AG04450 (cell line): ENCODE data around the gene ERN1. TPM values are rescaled to one million over a fixed set of nuclear protein-coding genes. Genes with fewer than 3 reads are reported as not detected.

Experiments used
- CTCF ChIA-PET: fragments of 300-600, 350-600 bp; formaldehyde crosslinking; extraction: SDS; loops from one replicate; lab custom pipeline; 2022; ENCODE audit warnings: antibody characterized with exemption, inconsistent platforms; lab: Charles Lee
- POLR2A ChIA-PET: fragments of 350-600 bp; formaldehyde crosslinking; extraction: SDS; loops from one replicate; lab custom pipeline; 2021; ENCODE audit warnings: antibody characterized with exemption, inconsistent platforms; lab: Yijun Ruan, JAX
- DNase-seq: peaks from one replicate; pipeline ENCODE4 v3.0.0-alpha.2; 2011; ENCODE audit warnings: low read depth, low spot score
- H3K27ac ChIP-seq: one replicate; pipeline ENCODE4 v1.5.1; 2012; ENCODE audit warnings: low read depth, low read length, control low read depth
- H3K27me3 ChIP-seq: one replicate; pipeline ENCODE4 v1.6.0; 2012; ENCODE audit warnings: low read length; ENCODE audit not compliant: control insufficient read depth, insufficient read depth
- H3K4me3 ChIP-seq: 2 replicates; pipeline ENCODE4 v1.5.1; 2011; ENCODE audit warnings: mild to moderate bottlenecking, low read depth, low read length, control low read depth
- H3K9me3 ChIP-seq: 2 replicates; pipeline ENCODE4 v1.5.1; 2012; ENCODE audit warnings: low read length; ENCODE audit not compliant: control insufficient read depth, insufficient read depth
- polyA plus RNA-seq: library from polyadenylated mRNA; depleted of rRNA; stranded (reverse); fragments of >200 nt; gene quantifications from 2 replicates; pipeline ENCODE4 v1.2.3, GENCODE V29; 2011
- TF ChIP-seq, protein P1 (sequence below): IDR thresholded peaks from 2 replicates; pipeline ENCODE4 v1.5.1; 2011; ENCODE audit warnings: low read depth, low read length, control low read depth, inconsistent platforms

Gene ERN1
- polyA plus RNA-seq, 1 experiment, result 4.7 TPM

DNA sequence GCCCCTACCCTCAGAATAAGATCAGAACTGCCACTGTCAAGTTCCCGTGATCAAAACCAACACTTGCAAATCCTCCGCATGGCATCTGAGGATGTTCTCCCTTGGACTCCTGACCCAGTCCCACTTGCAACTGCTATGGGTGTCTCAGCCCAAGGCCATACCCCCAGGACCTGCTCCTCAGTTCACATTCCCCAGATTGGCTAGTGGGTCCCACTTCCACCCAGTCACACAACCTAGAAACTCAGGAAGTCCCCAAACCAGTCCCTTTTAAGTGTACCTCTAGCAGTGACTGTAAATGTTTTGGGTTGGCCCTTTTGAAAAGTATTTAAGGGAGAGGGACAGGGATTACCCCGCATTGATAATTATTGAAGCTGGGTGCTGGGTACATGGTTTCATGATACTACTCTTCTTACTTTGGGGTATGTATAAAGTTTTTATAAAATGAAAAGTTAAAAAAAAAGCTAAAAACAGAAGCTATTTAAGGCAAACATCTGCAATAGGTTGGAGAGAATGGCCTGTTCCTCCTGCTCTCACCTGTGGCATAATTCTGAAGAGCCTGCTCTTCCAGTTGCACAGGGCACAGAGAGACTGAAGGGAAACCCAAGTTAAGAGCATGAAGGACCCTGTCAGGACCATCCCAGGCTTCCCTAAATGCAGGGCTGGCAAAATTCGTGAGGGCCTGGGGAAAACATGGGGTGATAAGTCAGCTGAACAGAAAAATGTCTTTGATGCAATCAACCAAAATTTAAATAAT is 42.5 kb downstream of the ERN1 start:
- ChIA-PET CTCF (interaction anchor here (0.6 to 1.4 kb wide), 3 partner anchors 24 to 46 kb away, joined by 3 to 7 read pairs (median 4); no protein-coding TSS in a partner anchor), POLR2A (no interaction called here)
- Histone ChIP-seq H3K9me3 (no peaks in the 10 kb centered on the region), H3K4me3 (no peak overlapping the region), H3K27me3 (no peaks in the 10 kb centered on the region), H3K27ac (no peak overlapping the region)
- DNase-seq, result no peak
- TF ChIP-seq, protein P1, sequence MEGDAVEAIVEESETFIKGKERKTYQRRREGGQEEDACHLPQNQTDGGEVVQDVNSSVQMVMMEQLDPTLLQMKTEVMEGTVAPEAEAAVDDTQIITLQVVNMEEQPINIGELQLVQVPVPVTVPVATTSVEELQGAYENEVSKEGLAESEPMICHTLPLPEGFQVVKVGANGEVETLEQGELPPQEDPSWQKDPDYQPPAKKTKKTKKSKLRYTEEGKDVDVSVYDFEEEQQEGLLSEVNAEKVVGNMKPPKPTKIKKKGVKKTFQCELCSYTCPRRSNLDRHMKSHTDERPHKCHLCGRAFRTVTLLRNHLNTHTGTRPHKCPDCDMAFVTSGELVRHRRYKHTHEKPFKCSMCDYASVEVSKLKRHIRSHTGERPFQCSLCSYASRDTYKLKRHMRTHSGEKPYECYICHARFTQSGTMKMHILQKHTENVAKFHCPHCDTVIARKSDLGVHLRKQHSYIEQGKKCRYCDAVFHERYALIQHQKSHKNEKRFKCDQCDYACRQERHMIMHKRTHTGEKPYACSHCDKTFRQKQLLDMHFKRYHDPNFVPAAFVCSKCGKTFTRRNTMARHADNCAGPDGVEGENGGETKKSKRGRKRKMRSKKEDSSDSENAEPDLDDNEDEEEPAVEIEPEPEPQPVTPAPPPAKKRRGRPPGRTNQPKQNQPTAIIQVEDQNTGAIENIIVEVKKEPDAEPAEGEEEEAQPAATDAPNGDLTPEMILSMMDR, result no peak

DNA sequence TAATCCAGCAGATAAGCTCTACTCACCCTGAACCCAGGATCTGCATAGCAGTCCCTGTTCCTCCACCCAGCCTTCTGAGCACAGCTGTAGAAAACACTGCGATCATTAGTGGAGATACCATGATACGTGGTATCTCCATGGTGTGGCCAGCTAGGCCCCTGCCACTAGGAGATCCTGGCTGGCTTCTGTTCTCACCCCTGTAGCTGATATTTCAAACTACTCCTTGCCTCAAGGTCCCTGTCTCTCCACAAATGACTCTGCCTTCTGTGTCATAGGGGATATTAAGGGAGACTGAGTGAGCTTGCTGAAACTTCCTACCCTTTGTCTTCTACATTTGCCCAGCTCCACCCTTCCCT is 44.3 kb downstream of the ERN1 start:
- POLR2A ChIA-PET, result no interaction called here
- TF ChIP-seq, protein P1, result no peak
- no peak for DNase-seq
- Histone ChIP-seq H3K9me3 (no peaks in the 10 kb centered on the region), H3K4me3 (no peak overlapping the region), H3K27ac (no peak overlapping the region), H3K27me3 (no peaks in the 10 kb centered on the region)
- CTCF ChIA-PET, result interaction anchor here (0.8 kb wide), 1 partner anchor 57 kb away, joined by 3 read pairs; no protein-coding TSS in a partner anchor

DNA sequence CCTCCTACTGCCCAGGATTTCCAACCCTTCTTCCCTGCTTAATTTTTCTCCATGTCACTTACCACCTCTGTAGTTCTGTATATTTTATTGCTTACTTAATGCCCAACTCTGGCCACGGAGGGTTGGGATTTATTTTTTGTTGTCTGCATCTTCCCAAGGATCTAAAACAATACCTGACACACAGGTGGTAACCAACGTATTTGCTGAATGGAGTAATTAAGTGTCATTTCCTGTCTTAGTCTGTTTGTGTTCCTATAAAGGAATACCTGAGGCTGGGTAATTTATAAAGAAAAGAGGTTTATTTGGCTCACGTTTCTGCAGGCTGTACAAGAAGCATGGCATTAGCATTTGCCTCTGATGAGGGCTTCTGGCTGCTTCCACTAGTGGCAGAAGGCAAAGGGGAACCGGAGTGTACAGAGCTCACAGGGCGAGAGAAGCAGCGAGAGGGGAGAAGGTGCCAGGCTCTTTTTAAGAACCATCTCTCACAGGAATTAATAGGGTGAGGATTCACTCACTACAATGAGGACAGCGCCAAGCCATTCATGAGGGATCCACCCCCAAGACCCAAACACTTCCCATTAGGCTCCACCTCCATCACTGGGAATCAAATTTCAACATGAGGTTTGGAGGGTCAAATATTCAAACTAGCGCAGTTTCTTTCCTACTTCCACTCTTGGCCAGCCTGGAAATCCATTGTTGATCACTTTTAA is 44.8 kb downstream of the ERN1 start:
- Histone ChIP-seq H3K9me3 (no peaks in the 10 kb centered on the region), H3K27me3 (no peaks in the 10 kb centered on the region), H3K27ac (no peak overlapping the region), H3K4me3 (no peak overlapping the region)
- TF ChIP-seq, protein P1, result no peak
- ChIA-PET CTCF (interaction anchor here (0.8 kb wide), 1 partner anchor 56 kb away, joined by 3 read pairs; no protein-coding TSS in a partner anchor), POLR2A (no interaction called here)
- DNase-seq, result no peak

DNA sequence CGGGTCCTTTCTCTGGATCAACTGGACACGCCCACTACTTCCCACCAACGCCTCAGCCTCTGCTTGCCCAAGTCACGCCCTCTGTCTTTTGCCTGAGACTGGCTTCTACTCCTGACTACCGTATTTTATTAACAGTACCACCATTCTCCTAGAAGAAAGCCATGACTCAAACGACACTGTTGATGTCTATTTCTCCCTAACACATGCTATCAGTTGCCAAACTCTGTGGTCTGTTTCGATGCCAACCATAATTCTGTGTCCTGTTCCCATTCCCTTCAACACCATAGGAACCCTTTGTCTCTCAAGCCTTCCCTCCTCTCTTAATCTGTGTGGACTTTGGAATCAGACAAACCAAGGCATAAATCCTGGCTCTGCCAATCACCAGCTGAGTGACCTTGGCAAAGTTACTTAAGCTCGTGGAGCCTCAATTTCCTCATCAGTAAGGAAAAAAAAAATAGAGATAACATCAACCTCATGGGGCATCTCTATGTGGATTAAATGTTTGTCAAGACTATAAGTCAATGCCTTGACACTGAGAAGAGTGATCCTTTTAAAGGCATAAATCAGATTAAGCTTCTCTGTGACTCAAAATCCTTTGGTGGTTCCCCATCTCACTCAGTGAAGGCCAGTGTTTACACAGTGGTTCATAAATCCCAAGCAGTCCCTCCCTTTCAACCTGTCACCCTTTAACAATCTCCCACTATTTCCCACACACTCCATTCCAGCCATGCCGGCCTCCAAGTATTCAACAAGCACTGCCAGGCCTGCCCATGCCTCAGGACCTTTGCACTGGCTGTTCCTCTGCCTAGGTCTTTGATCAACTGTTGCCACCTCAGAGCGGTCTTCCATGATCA is 45.6 kb downstream of the ERN1 start:
- ChIA-PET POLR2A (no interaction called here), CTCF (no interaction called here)
- no peak for DNase-seq
- H3K27ac ChIP-seq, result no peak overlapping the region
- H3K27me3 ChIP-seq, result no peaks in the 10 kb centered on the region
- H3K4me3 ChIP-seq, result no peak overlapping the region
- TF ChIP-seq, protein P1, result no peak
- no peaks in the 10 kb centered on the region for H3K9me3 ChIP-seq
